Breast epithelium (tissue), 3 donors: ENCODE results near the gene ARID1A.

Experiments
- POLR2A ChIP-seq: fragments of 450-650 bp; IDR thresholded peaks from one replicate; pipeline ENCODE4 v1.6.1; 2016; ENCODE audit warnings: antibody characterized with exemption, mild to moderate bottlenecking, moderate library complexity
- POLR2AphosphoS5 ChIP-seq, 3 donors: sonication (generic); formaldehyde crosslinking; IDR thresholded peaks; one replicate each; pipeline ENCODE4 v1.6.1; 2017; ENCODE audit warnings: antibody characterized with exemption in 3 of 3
- TF ChIP-seq, protein P1 (sequence below), 3 donors: fragments of 450-650 bp; IDR thresholded peaks; one replicate each; pipeline ENCODE4 v1.5.1; 2016 to 2017; ENCODE audit warnings: antibody characterized with exemption in 3 of 3, mild to moderate bottlenecking in 3 of 3, moderate library complexity in 3 of 3

DNA sequence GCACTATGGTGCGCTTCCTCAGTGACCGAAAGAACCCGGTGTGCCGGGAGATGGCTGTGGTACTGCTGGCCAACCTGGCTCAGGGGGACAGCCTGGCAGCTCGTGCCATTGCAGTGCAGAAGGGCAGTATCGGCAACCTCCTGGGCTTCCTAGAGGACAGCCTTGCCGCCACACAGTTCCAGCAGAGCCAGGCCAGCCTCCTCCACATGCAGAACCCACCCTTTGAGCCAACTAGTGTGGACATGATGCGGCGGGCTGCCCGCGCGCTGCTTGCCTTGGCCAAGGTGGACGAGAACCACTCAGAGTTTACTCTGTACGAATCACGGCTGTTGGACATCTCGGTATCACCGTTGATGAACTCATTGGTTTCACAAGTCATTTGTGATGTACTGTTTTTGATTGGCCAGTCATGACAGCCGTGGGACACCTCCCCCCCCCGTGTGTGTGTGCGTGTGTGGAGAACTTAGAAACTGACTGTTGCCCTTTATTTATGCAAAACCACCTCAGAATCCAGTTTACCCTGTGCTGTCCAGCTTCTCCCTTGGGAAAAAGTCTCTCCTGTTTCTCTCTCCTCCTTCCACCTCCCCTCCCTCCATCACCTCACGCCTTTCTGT lies 84.6 kb downstream of the ARID1A start:
- TF ChIP-seq, protein P1, sequence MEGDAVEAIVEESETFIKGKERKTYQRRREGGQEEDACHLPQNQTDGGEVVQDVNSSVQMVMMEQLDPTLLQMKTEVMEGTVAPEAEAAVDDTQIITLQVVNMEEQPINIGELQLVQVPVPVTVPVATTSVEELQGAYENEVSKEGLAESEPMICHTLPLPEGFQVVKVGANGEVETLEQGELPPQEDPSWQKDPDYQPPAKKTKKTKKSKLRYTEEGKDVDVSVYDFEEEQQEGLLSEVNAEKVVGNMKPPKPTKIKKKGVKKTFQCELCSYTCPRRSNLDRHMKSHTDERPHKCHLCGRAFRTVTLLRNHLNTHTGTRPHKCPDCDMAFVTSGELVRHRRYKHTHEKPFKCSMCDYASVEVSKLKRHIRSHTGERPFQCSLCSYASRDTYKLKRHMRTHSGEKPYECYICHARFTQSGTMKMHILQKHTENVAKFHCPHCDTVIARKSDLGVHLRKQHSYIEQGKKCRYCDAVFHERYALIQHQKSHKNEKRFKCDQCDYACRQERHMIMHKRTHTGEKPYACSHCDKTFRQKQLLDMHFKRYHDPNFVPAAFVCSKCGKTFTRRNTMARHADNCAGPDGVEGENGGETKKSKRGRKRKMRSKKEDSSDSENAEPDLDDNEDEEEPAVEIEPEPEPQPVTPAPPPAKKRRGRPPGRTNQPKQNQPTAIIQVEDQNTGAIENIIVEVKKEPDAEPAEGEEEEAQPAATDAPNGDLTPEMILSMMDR (IDR thresholded peaks at IDR 0.05), result no peak
- TF ChIP-seq POLR2A (no peak), POLR2AphosphoS5 (IDR thresholded peaks at IDR 0.05) (no peak)
